Measurements from ENCODE around the gene SEZ6L2. TPM values are rescaled to one million over a fixed set of nuclear protein-coding genes. Genes with fewer than 3 reads are reported as not detected.

Gene SEZ6L2
- total RNA-seq, 1 donor from 2014 or later = 19.3 TPM

DNA sequence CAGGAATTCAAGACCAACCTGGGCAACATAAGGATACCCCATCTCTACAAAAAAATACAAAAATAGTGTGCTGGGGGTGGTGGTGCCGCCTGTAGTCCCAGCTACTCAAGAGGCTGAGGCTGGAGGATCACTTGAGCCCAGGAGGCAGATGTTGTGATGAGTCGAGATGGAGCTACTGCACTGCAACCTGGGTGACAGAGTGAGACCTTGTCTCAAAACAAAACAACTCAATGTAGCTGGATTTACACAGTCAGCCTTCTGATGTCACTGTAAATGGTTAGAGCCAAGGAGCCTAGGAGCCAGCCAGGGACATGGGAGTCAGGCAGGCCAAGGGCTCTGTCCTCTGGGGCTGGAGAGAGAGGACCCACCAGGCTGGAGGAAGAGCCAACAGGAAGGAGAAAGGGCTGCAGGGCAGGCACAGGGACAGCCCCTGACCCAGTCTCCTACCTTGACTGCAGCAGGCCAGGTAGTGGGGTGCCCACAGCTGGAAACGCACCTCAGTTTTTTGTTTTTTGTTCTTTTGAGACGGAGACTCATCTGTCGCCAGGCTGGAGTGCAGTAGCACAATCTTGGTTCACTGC lies 44.7 kb downstream of the SEZ6L2 start:
- no peaks in the 10 kb centered on the region for H3K27me3 Mint-ChIP-seq

DNA sequence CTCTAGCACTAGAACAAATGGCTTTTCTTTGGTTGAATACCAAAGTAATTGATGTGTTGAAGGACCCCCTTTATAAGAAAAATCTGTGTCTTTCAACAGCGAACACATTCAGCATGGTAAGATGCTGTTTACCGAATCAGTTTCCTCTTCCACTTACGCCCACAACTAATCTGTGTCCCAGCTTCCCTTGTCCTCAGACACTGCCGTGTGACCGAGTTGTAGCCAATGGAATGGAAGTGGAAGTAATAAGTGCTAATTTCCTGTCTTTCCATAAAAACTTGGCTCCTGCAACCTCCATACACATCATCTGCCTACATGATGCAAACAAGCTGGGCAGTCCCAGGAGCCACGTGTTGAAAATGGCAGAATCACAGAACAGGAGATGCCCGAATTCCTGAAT lies 46.7 kb downstream of the SEZ6L2 start:
- no peak overlapping the region for H3K4me3 Mint-ChIP-seq
- peaks cover 11% of the 10 kb centered on the region for H3K4me1 Mint-ChIP-seq (ENCODE audit: unreplicated experiment)
- no peak overlapping the region for H3K27ac Mint-ChIP-seq
- no peaks in the 10 kb centered on the region for H3K27me3 Mint-ChIP-seq
- TF ChIP-seq, protein P1, sequence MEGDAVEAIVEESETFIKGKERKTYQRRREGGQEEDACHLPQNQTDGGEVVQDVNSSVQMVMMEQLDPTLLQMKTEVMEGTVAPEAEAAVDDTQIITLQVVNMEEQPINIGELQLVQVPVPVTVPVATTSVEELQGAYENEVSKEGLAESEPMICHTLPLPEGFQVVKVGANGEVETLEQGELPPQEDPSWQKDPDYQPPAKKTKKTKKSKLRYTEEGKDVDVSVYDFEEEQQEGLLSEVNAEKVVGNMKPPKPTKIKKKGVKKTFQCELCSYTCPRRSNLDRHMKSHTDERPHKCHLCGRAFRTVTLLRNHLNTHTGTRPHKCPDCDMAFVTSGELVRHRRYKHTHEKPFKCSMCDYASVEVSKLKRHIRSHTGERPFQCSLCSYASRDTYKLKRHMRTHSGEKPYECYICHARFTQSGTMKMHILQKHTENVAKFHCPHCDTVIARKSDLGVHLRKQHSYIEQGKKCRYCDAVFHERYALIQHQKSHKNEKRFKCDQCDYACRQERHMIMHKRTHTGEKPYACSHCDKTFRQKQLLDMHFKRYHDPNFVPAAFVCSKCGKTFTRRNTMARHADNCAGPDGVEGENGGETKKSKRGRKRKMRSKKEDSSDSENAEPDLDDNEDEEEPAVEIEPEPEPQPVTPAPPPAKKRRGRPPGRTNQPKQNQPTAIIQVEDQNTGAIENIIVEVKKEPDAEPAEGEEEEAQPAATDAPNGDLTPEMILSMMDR (conservative IDR thresholded peaks at IDR 0.05) = no peak
- DNase-seq (ENCODE audit: extremely low spot score, unreplicated experiment) = no peak
- no peaks in the 10 kb centered on the region for H3K36me3 Mint-ChIP-seq
- no peaks in the 10 kb centered on the region for H3K9me3 Mint-ChIP-seq

More for the DNA sequence above, 44.7 kb downstream of the SEZ6L2 start:
- no peak for DNase-seq (ENCODE audit: extremely low spot score, unreplicated experiment)
- Mint-ChIP-seq H3K4me3 (no peak overlapping the region), H3K4me1 (ENCODE audit: unreplicated experiment) (peaks cover 6% of the 10 kb centered on the region), H3K9me3 (no peaks in the 10 kb centered on the region), H3K27ac (no peak overlapping the region), H3K36me3 (peaks cover 4% of the 10 kb centered on the region)
- TF ChIP-seq, protein P1 (conservative IDR thresholded peaks at IDR 0.05) = no peak

DNA sequence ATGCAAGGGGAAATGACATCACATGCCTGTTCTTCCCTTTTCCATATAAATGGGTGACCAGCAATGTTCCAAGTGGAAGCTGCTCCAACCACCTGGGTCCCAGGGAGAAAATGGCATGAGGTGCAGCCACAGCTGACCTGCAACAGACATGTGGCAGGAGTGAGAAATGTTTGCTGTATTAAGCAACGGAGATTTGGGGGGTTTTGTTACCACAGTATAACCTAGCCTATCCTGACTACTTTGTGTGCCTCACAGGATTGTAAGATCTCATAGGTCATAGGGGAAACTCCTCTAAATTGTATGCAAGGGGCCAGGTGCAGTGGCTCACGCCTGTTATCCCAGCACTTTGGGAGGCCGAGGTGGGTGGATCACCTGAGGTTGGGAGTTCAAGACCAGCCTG lies 48.4 kb downstream of the SEZ6L2 start:
- H3K27me3 Mint-ChIP-seq = no peaks in the 10 kb centered on the region
- TF ChIP-seq, protein P1 (conservative IDR thresholded peaks at IDR 0.05) = no peak
- DNase-seq (ENCODE audit: extremely low spot score, unreplicated experiment) = no peak
- H3K4me3 Mint-ChIP-seq = no peak overlapping the region
- H3K36me3 Mint-ChIP-seq = no peaks in the 10 kb centered on the region
- peaks cover 11% of the 10 kb centered on the region for H3K4me1 Mint-ChIP-seq (ENCODE audit: unreplicated experiment)
- H3K9me3 Mint-ChIP-seq = no peaks in the 10 kb centered on the region
- no peak overlapping the region for H3K27ac Mint-ChIP-seq

DNA sequence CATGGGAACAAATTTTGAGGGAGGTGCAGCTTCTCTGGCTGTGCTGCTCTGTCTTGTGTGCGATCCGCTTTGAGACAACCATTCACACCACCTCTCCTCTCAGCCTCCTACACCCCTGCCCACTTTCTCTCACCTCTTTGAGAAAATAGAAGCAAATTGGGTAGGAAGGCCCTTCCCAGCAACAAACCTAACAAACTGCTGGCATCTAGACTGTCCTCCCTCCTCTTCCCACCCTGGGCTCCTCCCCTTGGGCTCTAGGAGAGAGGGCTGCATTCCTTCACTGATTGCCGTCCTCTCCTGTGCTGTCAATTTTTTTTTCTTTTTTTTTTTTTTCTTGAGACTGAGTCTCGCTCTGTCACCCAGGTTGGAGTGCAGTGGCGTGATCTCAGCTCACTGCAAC lies 49.8 kb downstream of the SEZ6L2 start:
- no peaks in the 10 kb centered on the region for H3K27me3 Mint-ChIP-seq
- no peak for DNase-seq (ENCODE audit: extremely low spot score, unreplicated experiment)
- H3K9me3 Mint-ChIP-seq = no peaks in the 10 kb centered on the region
- TF ChIP-seq, protein P1 (conservative IDR thresholded peaks at IDR 0.05) = no peak
- peak overlapping the region; percentile 58 for H3K27ac Mint-ChIP-seq
- peaks cover 11% of the 10 kb centered on the region for H3K4me1 Mint-ChIP-seq (ENCODE audit: unreplicated experiment)
- H3K36me3 Mint-ChIP-seq = no peaks in the 10 kb centered on the region
- no peak overlapping the region for H3K4me3 Mint-ChIP-seq

DNA sequence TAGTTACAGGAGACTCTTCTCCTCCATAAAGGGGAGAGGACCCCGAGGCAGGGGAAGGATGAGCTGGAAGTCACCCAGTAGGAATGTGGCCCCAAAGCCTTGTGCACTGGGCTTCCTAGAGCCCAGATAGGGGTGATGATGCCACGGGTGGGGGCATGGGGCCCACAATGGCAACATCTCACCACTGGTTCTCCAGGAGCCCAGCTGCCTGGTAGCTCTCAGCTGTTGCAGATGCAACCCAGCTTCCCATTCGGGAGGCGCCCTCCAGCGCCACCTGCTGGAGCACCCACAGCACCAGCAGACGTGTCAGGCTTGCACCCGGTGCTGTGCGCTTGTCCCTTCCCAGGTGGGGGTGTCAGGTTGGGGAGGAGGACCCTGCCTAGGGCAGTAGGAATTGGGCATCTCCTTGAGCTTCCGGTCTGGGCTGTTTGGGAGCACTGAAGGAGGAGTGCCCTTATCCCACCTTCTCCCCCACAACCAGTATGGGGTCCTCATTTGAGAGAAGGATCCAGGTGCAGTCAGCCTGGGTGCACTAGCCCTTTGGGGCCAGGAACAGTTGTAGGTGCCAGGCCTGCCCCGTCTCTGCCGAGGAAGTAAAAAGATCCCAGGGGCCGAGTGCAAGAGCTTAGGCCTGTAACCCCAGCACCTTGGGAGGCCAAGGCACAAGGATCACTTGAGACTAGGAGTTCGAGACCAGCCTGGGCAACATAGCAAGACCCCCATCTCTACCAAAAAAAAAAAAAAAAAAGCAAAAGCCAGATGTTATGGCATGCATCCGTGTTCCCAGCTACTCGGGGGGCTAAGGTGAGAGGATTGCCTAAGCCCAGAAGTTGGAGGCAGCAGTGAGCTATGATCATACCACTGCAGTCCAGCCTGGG lies 50.7 kb downstream of the SEZ6L2 start:
- TF ChIP-seq, protein P1 (conservative IDR thresholded peaks at IDR 0.05) = peak; percentile 78
- H3K36me3 Mint-ChIP-seq = no peaks in the 10 kb centered on the region
- H3K9me3 Mint-ChIP-seq = no peaks in the 10 kb centered on the region
- H3K4me1 Mint-ChIP-seq (ENCODE audit: unreplicated experiment) = peaks cover 11% of the 10 kb centered on the region
- H3K27me3 Mint-ChIP-seq = no peaks in the 10 kb centered on the region
- no peak for DNase-seq (ENCODE audit: extremely low spot score, unreplicated experiment)
- H3K27ac Mint-ChIP-seq = no peak overlapping the region
- H3K4me3 Mint-ChIP-seq = no peak overlapping the region

Data from type B pancreatic cell (in vitro differentiated cells).